ENCODE data around the gene TMEM138.

GRCh38 chr11:61401573-61401972, 39.4 kb downstream of the TMEM138 start:
- TF ChIP-seq CTCF (IDR thresholded peaks at IDR 0.05) (no peak), POLR2A (IDR thresholded peaks at IDR 0.05) (no peak)

All from body of pancreas (tissue), 4 donors.